ENCODE data around the gene WDR27.

- TF ChIP-seq CTCF (IDR thresholded peaks at IDR 0.05), result peak in 2 of 3 donors; percentile 28 to 38
- no peak for TF ChIP-seq POLR2A (IDR thresholded peaks at IDR 0.05)
Measured at GRCh38 chr6:169654598-169655391, 47.0 kb downstream of the WDR27 start.

Data from breast epithelium (tissue), 3 donors.